ENCODE data around the gene HOXB13.

Gene HOXB13

GRCh38 chr17:48725004-48725287, 3.6 kb downstream of the HOXB13 start:
- no peak for DNase-seq
- Histone ChIP-seq H3K9ac (ENCODE audit: low read length) (no peak overlapping the region), H3K36me3 (replicated peaks; ENCODE audit: insufficient read depth, low read length) (no peaks in the 10 kb centered on the region), H3K4me1 (ENCODE audit: low read length) (no peaks in the 10 kb centered on the region), H2AFZ (ENCODE audit: low read length) (peak overlapping the region; percentile 15; the same call in 1 of the 2 replicates), H3K9me2 (replicated peaks; ENCODE audit: insufficient read depth, low read length) (no peaks in the 10 kb centered on the region), H3K9me3 (replicated peaks; ENCODE audit: insufficient read depth, low read length) (no peaks in the 10 kb centered on the region), H4K20me1 (ENCODE audit: insufficient read depth, low read length) (no peaks in the 10 kb centered on the region), H3F3A (ENCODE audit: insufficient read depth, low read length) (no peaks in the 10 kb centered on the region), H3K4me3 (ENCODE audit: low read length) (peak overlapping the region; percentile 33; the same call in 1 of the 2 replicates), H3K27ac (ENCODE audit: low read length) (no peak overlapping the region), H3K27me3 (replicated peaks; ENCODE audit: insufficient read depth, low read length) (peaks cover 92% of the 10 kb centered on the region), H3K4me2 (ENCODE audit: low read depth, low read length) (peak overlapping the region; percentile 64; the same call in 1 of the 2 replicates), H3K79me2 (ENCODE audit: low read length) (no peaks in the 10 kb centered on the region)
- TF ChIP-seq, protein P1, sequence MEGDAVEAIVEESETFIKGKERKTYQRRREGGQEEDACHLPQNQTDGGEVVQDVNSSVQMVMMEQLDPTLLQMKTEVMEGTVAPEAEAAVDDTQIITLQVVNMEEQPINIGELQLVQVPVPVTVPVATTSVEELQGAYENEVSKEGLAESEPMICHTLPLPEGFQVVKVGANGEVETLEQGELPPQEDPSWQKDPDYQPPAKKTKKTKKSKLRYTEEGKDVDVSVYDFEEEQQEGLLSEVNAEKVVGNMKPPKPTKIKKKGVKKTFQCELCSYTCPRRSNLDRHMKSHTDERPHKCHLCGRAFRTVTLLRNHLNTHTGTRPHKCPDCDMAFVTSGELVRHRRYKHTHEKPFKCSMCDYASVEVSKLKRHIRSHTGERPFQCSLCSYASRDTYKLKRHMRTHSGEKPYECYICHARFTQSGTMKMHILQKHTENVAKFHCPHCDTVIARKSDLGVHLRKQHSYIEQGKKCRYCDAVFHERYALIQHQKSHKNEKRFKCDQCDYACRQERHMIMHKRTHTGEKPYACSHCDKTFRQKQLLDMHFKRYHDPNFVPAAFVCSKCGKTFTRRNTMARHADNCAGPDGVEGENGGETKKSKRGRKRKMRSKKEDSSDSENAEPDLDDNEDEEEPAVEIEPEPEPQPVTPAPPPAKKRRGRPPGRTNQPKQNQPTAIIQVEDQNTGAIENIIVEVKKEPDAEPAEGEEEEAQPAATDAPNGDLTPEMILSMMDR (IDR thresholded peaks at IDR 0.05; ENCODE audit: low read length), result no peak
- TF ChIP-seq EZH2 (optimal IDR thresholded peaks at IDR 0.05; ENCODE audit: low read depth, low read length), result no peak
- no peak for TF ChIP-seq EZH2phosphoT487 (IDR thresholded peaks at IDR 0.05; ENCODE audit: low read length)

- H3K36me3 ChIP-seq (replicated peaks; ENCODE audit: insufficient read depth, low read length), result no peaks in the 10 kb centered on the region
- no peak overlapping the region for H3K9ac ChIP-seq (ENCODE audit: low read length)
- H3K27ac ChIP-seq (ENCODE audit: low read length), result no peak overlapping the region
- H3K79me2 ChIP-seq (ENCODE audit: low read length), result no peaks in the 10 kb centered on the region
- no peaks in the 10 kb centered on the region for H4K20me1 ChIP-seq (ENCODE audit: insufficient read depth, low read length)
- peak; percentile 74 for DNase-seq
- H3K9me3 ChIP-seq (replicated peaks; ENCODE audit: insufficient read depth, low read length), result no peaks in the 10 kb centered on the region
- H3K27me3 ChIP-seq (replicated peaks; ENCODE audit: insufficient read depth, low read length), result peaks cover 92% of the 10 kb centered on the region
- no peaks in the 10 kb centered on the region for H3F3A ChIP-seq (ENCODE audit: insufficient read depth, low read length)
- H3K4me2 ChIP-seq (ENCODE audit: low read depth, low read length), result peak overlapping the region; percentile 64; the same call in 1 of the 2 replicates
- H3K9me2 ChIP-seq (replicated peaks; ENCODE audit: insufficient read depth, low read length), result no peaks in the 10 kb centered on the region
- no peak for TF ChIP-seq EZH2 (optimal IDR thresholded peaks at IDR 0.05; ENCODE audit: low read depth, low read length)
- TF ChIP-seq, protein P1 (IDR thresholded peaks at IDR 0.05; ENCODE audit: low read length), result peak; percentile 72
- no peak for TF ChIP-seq EZH2phosphoT487 (IDR thresholded peaks at IDR 0.05; ENCODE audit: low read length)
- H3K4me3 ChIP-seq (ENCODE audit: low read length), result peak overlapping the region; percentile 49
- H3K4me1 ChIP-seq (ENCODE audit: low read length), result no peaks in the 10 kb centered on the region
- peak overlapping the region; percentile 15; the same call in 1 of the 2 replicates for H2AFZ ChIP-seq (ENCODE audit: low read length)
Observed at GRCh38 chr17:48724251-48725003, 4.1 kb downstream of the HOXB13 start.

- DNase-seq, result peak; percentile 20
- no peaks in the 10 kb centered on the region for H3K79me2 ChIP-seq (ENCODE audit: low read length)
- H3F3A ChIP-seq (ENCODE audit: insufficient read depth, low read length), result no peaks in the 10 kb centered on the region
- no peak overlapping the region for H3K9ac ChIP-seq (ENCODE audit: low read length)
- H2AFZ ChIP-seq (ENCODE audit: low read length), result peak overlapping the region; percentile 61
- H3K36me3 ChIP-seq (replicated peaks; ENCODE audit: insufficient read depth, low read length), result no peaks in the 10 kb centered on the region
- H3K4me2 ChIP-seq (ENCODE audit: low read depth, low read length), result peak overlapping the region; percentile 64
- no peaks in the 10 kb centered on the region for H3K9me3 ChIP-seq (replicated peaks; ENCODE audit: insufficient read depth, low read length)
- H3K4me1 ChIP-seq (ENCODE audit: low read length), result no peaks in the 10 kb centered on the region
- H3K4me3 ChIP-seq (ENCODE audit: low read length), result peak overlapping the region; percentile 49
- H3K9me2 ChIP-seq (replicated peaks; ENCODE audit: insufficient read depth, low read length), result no peaks in the 10 kb centered on the region
- no peak for TF ChIP-seq EZH2 (optimal IDR thresholded peaks at IDR 0.05; ENCODE audit: low read depth, low read length)
- no peak for TF ChIP-seq EZH2phosphoT487 (IDR thresholded peaks at IDR 0.05; ENCODE audit: low read length)
- TF ChIP-seq, protein P1 (IDR thresholded peaks at IDR 0.05; ENCODE audit: low read length), result no peak
- H3K27me3 ChIP-seq (replicated peaks; ENCODE audit: insufficient read depth, low read length), result peaks cover 92% of the 10 kb centered on the region
- H3K27ac ChIP-seq (ENCODE audit: low read length), result no peak overlapping the region
- no peaks in the 10 kb centered on the region for H4K20me1 ChIP-seq (ENCODE audit: insufficient read depth, low read length)
Observed at GRCh38 chr17:48723423-48724250, 4.9 kb downstream of the HOXB13 start.

Data from MM.1S (cell line).